H9 (cell line): ENCODE results near the gene GOLGA8T. TPM values are rescaled to one million over a fixed set of nuclear protein-coding genes. Genes with fewer than 3 reads are reported as not detected.
"Not testable (repeated sequence)": the region's sequence is repeated elsewhere in the genome, so short reads cannot be mapped to it uniquely, and the experiment has no call there.

Source experiments
- DNase-seq: peaks from one replicate; pipeline ENCODE4 v3.0.0-alpha.2; 2017
- H2AFZ ChIP-seq: one replicate; pipeline ENCODE4 v1.6.1; 2013; ENCODE audit warnings: mild to moderate bottlenecking, low read length, control low read depth, moderate library complexity
- H2AK5ac ChIP-seq: 2 replicates; pipeline ENCODE4 v1.6.1; 2013; ENCODE audit warnings: low read length, control low read depth, mixed read lengths; ENCODE audit not compliant: insufficient read length
- H2BK120ac ChIP-seq: one replicate; pipeline ENCODE4 v1.6.1; 2013; ENCODE audit warnings: low read depth, mild to moderate bottlenecking, low read length, control low read depth, inconsistent platforms; ENCODE audit not compliant: poor library complexity, severe bottlenecking
- H2BK12ac ChIP-seq: 2 replicates; pipeline ENCODE4 v1.6.1; 2013; ENCODE audit warnings: low read length, control low read depth, mixed read lengths, low read depth; ENCODE audit not compliant: insufficient read length
- H2BK15ac ChIP-seq: 2 replicates; pipeline ENCODE4 v1.6.1; 2013; ENCODE audit warnings: low read depth, low read length, control low read depth
- H2BK20ac ChIP-seq: one replicate; pipeline ENCODE4 v1.6.1; 2013; ENCODE audit warnings: low read depth, mild to moderate bottlenecking, low read length, control low read depth, inconsistent platforms; ENCODE audit not compliant: poor library complexity, severe bottlenecking
- H2BK5ac ChIP-seq: 2 replicates; pipeline ENCODE4 v1.6.1; 2013; ENCODE audit warnings: low read length, control low read depth, mixed read lengths; ENCODE audit not compliant: insufficient read length
- H3K14ac ChIP-seq: 2 replicates; pipeline ENCODE4 v1.6.1; 2013; ENCODE audit warnings: low read length, control low read depth; ENCODE audit not compliant: insufficient read depth
- H3K18ac ChIP-seq: 2 replicates; pipeline ENCODE4 v1.6.1; 2013; ENCODE audit warnings: low read depth, mild to moderate bottlenecking, mixed read lengths, low read length, control low read depth; ENCODE audit not compliant: insufficient read length
- H3K23ac ChIP-seq: 2 replicates; pipeline ENCODE4 v1.6.1; 2013; ENCODE audit warnings: low read length, control low read depth, mixed read lengths, low read depth; ENCODE audit not compliant: insufficient read length
- H3K23me2 ChIP-seq: 2 replicates; pipeline ENCODE4 v1.6.1; 2013; ENCODE audit warnings: low read depth, mild to moderate bottlenecking, mixed read lengths, low read length, control low read depth; ENCODE audit not compliant: insufficient read length, poor library complexity, severe bottlenecking
- H3K27ac ChIP-seq: 2 replicates; pipeline ENCODE4 v1.5.1; 2013; ENCODE audit warnings: low read length, control low read depth, mixed read lengths, low read depth; ENCODE audit not compliant: insufficient read length
- H3K27me3 ChIP-seq: 2 replicates; pipeline ENCODE4 v1.6.1; 2013; ENCODE audit warnings: low read length, control low read depth, inconsistent platforms; ENCODE audit not compliant: insufficient read depth
- H3K4ac ChIP-seq: 2 replicates; pipeline ENCODE4 v1.6.1; 2013; ENCODE audit warnings: low read depth, mild to moderate bottlenecking, control low read depth, inconsistent platforms, low read length, moderate library complexity
- H3K4me1 ChIP-seq: 2 replicates; pipeline ENCODE4 v1.6.1; 2013; ENCODE audit warnings: low read length, control low read depth, inconsistent platforms; ENCODE audit not compliant: insufficient read depth
- H3K4me2 ChIP-seq: 2 replicates; pipeline ENCODE4 v1.6.1; 2013; ENCODE audit warnings: low read length, control low read depth, mixed read lengths; ENCODE audit not compliant: insufficient read length, insufficient read depth
- H3K56ac ChIP-seq: 2 replicates; pipeline ENCODE4 v1.6.1; 2013; ENCODE audit warnings: low read depth, mild to moderate bottlenecking, mixed read lengths, low read length, control low read depth; ENCODE audit not compliant: insufficient read length
- H3K79me1 ChIP-seq: 2 replicates; pipeline ENCODE4 v1.6.1; 2013; ENCODE audit warnings: low read depth, mild to moderate bottlenecking, moderate library complexity, low read length, control low read depth, inconsistent platforms; ENCODE audit not compliant: insufficient read depth, poor library complexity, severe bottlenecking
- H3K79me2 ChIP-seq: 2 replicates; pipeline ENCODE4 v1.6.1; 2013; ENCODE audit warnings: low read length, control low read depth, inconsistent platforms; ENCODE audit not compliant: insufficient read depth
- H3K9ac ChIP-seq: 2 replicates; pipeline ENCODE4 v1.6.1; 2013; ENCODE audit warnings: low read length, control low read depth, mixed read lengths; ENCODE audit not compliant: insufficient read length; ENCODE audit errors: extremely low read depth
- H3K9me3 ChIP-seq: one replicate; pipeline ENCODE4 v1.6.1; 2013; ENCODE audit warnings: low read depth, low read length, inconsistent platforms; ENCODE audit not compliant: control insufficient read depth
- H3T11ph ChIP-seq: one replicate; pipeline ENCODE4 v1.6.1; 2013; ENCODE audit warnings: mild to moderate bottlenecking, low read length, control low read depth, inconsistent platforms
- H4K20me1 ChIP-seq: one replicate; pipeline ENCODE4 v1.6.1; 2013; ENCODE audit not compliant: control insufficient read depth, insufficient read length, insufficient read depth
- H4K5ac ChIP-seq: 2 replicates; pipeline ENCODE4 v1.6.1; 2013; ENCODE audit warnings: low read depth, mild to moderate bottlenecking, mixed read lengths, low read length, control low read depth; ENCODE audit not compliant: insufficient read length
- H4K8ac ChIP-seq: replicated peaks from 2 replicates; pipeline ENCODE4 v1.6.1; 2013; ENCODE audit warnings: low read length, control low read depth, mixed read lengths, low read depth; ENCODE audit not compliant: insufficient read length
- H4K91ac ChIP-seq: 2 replicates; pipeline ENCODE4 v1.6.1; 2013; ENCODE audit warnings: low read depth, mild to moderate bottlenecking, moderate library complexity, mixed read lengths, low read length, control low read depth; ENCODE audit not compliant: insufficient read length
- H3K27ac Mint-ChIP-seq, 3 experiments: 2 replicates in 2 of 3; 3 replicates in 1 of 3; pipeline ENCODE4 v1.8.0; 2020 to 2021; ENCODE audit warnings: mixed read lengths in 3 of 3, mild to moderate bottlenecking in 1 of 3, moderate library complexity in 1 of 3
- H3K27me3 Mint-ChIP-seq: 2 replicates; pipeline ENCODE4 v1.8.0; 2021; ENCODE audit warnings: low read depth, mild to moderate bottlenecking, moderate library complexity, mixed read lengths
- H3K36me3 Mint-ChIP-seq, 3 experiments: 2 replicates in 2 of 3; 3 replicates in 1 of 3; pipeline ENCODE4 v1.8.0; 2020 to 2021; ENCODE audit warnings: low read depth in 3 of 3, mixed read lengths in 3 of 3; ENCODE audit not compliant: insufficient read depth in 1 of 3
- H3K4me1 Mint-ChIP-seq, 2 experiments: 2 replicates each; pipeline ENCODE4 v1.8.0; 2020; ENCODE audit warnings: mixed read lengths in 2 of 2
- H3K4me3 Mint-ChIP-seq, 2 experiments: 2 replicates in 1 of 2; 3 replicates in 1 of 2; pipeline ENCODE4 v1.8.0; 2020 to 2021; ENCODE audit warnings: mild to moderate bottlenecking in 2 of 2, mixed read lengths in 2 of 2, moderate library complexity in 1 of 2
- H3K9me3 Mint-ChIP-seq, 2 experiments: 2 replicates in 1 of 2; 3 replicates in 1 of 2; pipeline ENCODE4 v1.8.0; 2020; ENCODE audit warnings: mild to moderate bottlenecking in 2 of 2, mixed read lengths in 2 of 2, moderate library complexity in 1 of 2
- WGBS: extraction: QIAGEN DNeasy Blood & Tissue Kit; methylation state at CpG from one replicate; pipeline ENCODE4 v1.1.7; 2013; ENCODE audit warnings: missing lambda C conversion rate, low lambda C conversion rate, mixed read lengths; ENCODE audit not compliant: insufficient read length; ENCODE audit errors: extremely low coverage; 5-methylcytosine and 5-hydroxymethylcytosine counted together
- total RNA-seq: library from RNA; stranded (reverse); gene quantifications from 2 replicates; pipeline ENCODE4 v1.2.1, GENCODE V29; 2021

Gene GOLGA8T
- total RNA-seq, 1 experiment from 2014 or later = not detected

GRCh38 chr15:30162479-30163357 is 27.9 kb downstream of the GOLGA8T start:
- not testable (repeated sequence) for H2BK15ac ChIP-seq, H2BK12ac ChIP-seq, H3K4me1 ChIP-seq, H3K27me3 ChIP-seq, H3K9me3 Mint-ChIP-seq, H2BK120ac ChIP-seq, H3K9ac ChIP-seq, H4K5ac ChIP-seq, H3T11ph ChIP-seq, H3K56ac ChIP-seq, H3K79me1 ChIP-seq, H3K9me3 ChIP-seq, H3K79me2 ChIP-seq, H4K20me1 ChIP-seq, H2BK20ac ChIP-seq, H3K4me1 Mint-ChIP-seq, H2BK5ac ChIP-seq, H3K27ac ChIP-seq, H3K23ac ChIP-seq, H3K4ac ChIP-seq, H4K8ac ChIP-seq, H2AFZ ChIP-seq, H3K14ac ChIP-seq, H3K27ac Mint-ChIP-seq, H4K91ac ChIP-seq, H2AK5ac ChIP-seq, H3K4me2 ChIP-seq, H3K4me3 Mint-ChIP-seq, H3K36me3 Mint-ChIP-seq, H3K18ac ChIP-seq, H3K23me2 ChIP-seq, H3K27me3 Mint-ChIP-seq
- peak; percentile 5 for DNase-seq
- no CpG with 5 or more reads among the region's 4 CpGs for WGBS

GRCh38 chr15:30163759-30164158 is 28.9 kb downstream of the GOLGA8T start:
- not testable (repeated sequence) for H3K4me1 ChIP-seq, H3K4me1 Mint-ChIP-seq, H2BK12ac ChIP-seq, H3T11ph ChIP-seq, H2BK5ac ChIP-seq, H3K56ac ChIP-seq, H3K27ac Mint-ChIP-seq, H3K23ac ChIP-seq, H4K5ac ChIP-seq, H3K27me3 ChIP-seq, H4K8ac ChIP-seq, H3K79me2 ChIP-seq, H3K27me3 Mint-ChIP-seq, H4K91ac ChIP-seq, H2BK20ac ChIP-seq, H2BK120ac ChIP-seq, H2AFZ ChIP-seq, H3K18ac ChIP-seq, H3K14ac ChIP-seq, H3K4ac ChIP-seq, H3K36me3 Mint-ChIP-seq, H3K9me3 Mint-ChIP-seq, H3K79me1 ChIP-seq, H2AK5ac ChIP-seq, H3K9ac ChIP-seq, H3K27ac ChIP-seq, H2BK15ac ChIP-seq, H3K23me2 ChIP-seq, H3K4me2 ChIP-seq, DNase-seq, H3K4me3 Mint-ChIP-seq, H4K20me1 ChIP-seq, H3K9me3 ChIP-seq
- WGBS = no CpG with 5 or more reads among the region's 2 CpGs
